Fibroblast of lung (primary cell): ENCODE measurements around the gene PRDM16.

ENCODE experiments used
- CTCF ChIP-seq, 2 donors: IDR thresholded peaks in 1 of 2; conservative IDR thresholded peaks in 1 of 2; 1 replicate in 1 of 2; 2 replicates in 1 of 2; pipeline ENCODE4 v1.5.1; 2011 to 2012; ENCODE audit warnings: low read length in 2 of 2, control low read depth in 1 of 2, inconsistent platforms in 1 of 2, low read depth in 1 of 2, mild to moderate bottlenecking in 1 of 2
- EZH2 ChIP-seq: IDR thresholded peaks from 2 replicates; pipeline ENCODE4 v1.5.1; 2012; ENCODE audit warnings: low read length, control low read depth, mild to moderate bottlenecking; ENCODE audit errors: missing control alignments

GRCh38 chr1:3215198-3216014 is 146.4 kb downstream of the PRDM16 start:
- no peak for TF ChIP-seq CTCF (conservative IDR thresholded peaks at IDR 0.05 in 1 of 2, IDR thresholded peaks at IDR 0.05 in 1 of 2; ENCODE audit: low read depth in 1 of 2, low read length in 2 of 2)
- TF ChIP-seq EZH2 = no peak
